ENCODE results near the gene DAAM2.

The DAAM2 gene

GRCh38 chr6:39936857-39937256 is 144.7 kb downstream of the DAAM2 start:
- DNase-seq (ENCODE audit: low read depth): no peak
- H3K4me3 ChIP-seq (ENCODE audit: low read length): no peak overlapping the region
- peaks cover 50% of the 10 kb centered on the region for H3K4me1 ChIP-seq (ENCODE audit: control insufficient read depth, insufficient read depth, low read length)
- H3K9me3 ChIP-seq (ENCODE audit: control insufficient read depth, low read length): no peaks in the 10 kb centered on the region
- H3K9ac ChIP-seq (ENCODE audit: low read length): no peak overlapping the region
- peaks cover 5% of the 10 kb centered on the region for H3K27me3 ChIP-seq (replicated peaks; ENCODE audit: control insufficient read depth, insufficient read depth, low read length)
- H3K36me3 ChIP-seq (ENCODE audit: control insufficient read depth, insufficient read depth, low read length, severe bottlenecking): no peaks in the 10 kb centered on the region

- H3K4me1 ChIP-seq (ENCODE audit: control insufficient read depth, insufficient read depth, low read length): peaks cover 45% of the 10 kb centered on the region
- H3K4me3 ChIP-seq (ENCODE audit: low read length): no peak overlapping the region
- no peaks in the 10 kb centered on the region for H3K36me3 ChIP-seq (ENCODE audit: control insufficient read depth, insufficient read depth, low read length, severe bottlenecking)
- no peak overlapping the region for H3K9ac ChIP-seq (ENCODE audit: low read length)
- peaks cover 5% of the 10 kb centered on the region for H3K27me3 ChIP-seq (replicated peaks; ENCODE audit: control insufficient read depth, insufficient read depth, low read length)
- DNase-seq (ENCODE audit: low read depth): no peak
- H3K9me3 ChIP-seq (ENCODE audit: control insufficient read depth, low read length): no peaks in the 10 kb centered on the region
Observed at GRCh38 chr6:39937686-39938333, 145.6 kb downstream of the DAAM2 start.

DNA sequence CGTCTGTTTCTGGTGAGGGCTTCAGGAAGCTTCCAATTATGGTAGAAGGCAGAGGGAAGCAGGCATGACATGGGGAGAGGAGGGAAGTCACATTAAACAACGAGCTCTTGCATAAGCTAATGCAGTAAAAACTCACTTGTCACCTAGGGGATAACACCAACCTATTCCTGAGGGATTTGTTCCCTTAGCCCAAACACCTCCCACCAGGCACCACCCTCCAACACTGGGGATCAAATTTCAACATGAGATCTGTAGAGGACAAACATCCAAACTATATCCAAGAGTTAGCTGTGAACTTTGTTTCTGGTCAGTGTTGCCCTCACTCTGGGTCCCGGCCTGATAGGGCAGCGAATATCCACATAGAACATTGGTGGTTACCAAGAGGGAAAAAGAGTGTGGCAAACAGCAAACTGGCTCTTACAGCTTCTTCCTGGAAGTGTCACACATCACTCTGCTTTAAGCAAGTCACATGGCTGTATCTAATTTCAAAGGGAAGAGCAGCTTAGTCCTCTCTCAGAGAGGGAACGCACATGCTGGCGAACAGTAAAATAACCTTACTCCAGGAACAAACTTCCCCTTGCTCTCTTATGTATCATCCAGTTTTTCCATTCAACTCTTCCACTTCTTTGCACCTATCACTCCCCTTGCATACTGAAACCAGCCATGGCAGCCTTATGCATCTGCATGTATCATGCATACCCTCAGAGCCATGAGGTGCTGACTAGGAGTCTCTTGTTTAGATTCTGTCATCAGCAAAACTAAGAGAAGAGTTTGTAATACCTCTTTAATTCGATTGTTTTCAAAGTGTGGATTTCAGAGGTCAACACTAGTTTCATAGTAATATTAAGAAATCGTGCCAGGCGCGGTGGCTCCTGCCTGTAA is 146.8 kb downstream of the DAAM2 start:
- Histone ChIP-seq H3K4me1 (ENCODE audit: control insufficient read depth, insufficient read depth, low read length) (peaks cover 37% of the 10 kb centered on the region), H3K9ac (ENCODE audit: low read length) (peak overlapping the region; percentile 35), H3K9me3 (ENCODE audit: control insufficient read depth, low read length) (no peaks in the 10 kb centered on the region), H3K36me3 (ENCODE audit: control insufficient read depth, insufficient read depth, low read length, severe bottlenecking) (no peaks in the 10 kb centered on the region), H3K27me3 (replicated peaks; ENCODE audit: control insufficient read depth, insufficient read depth, low read length) (peaks cover 5% of the 10 kb centered on the region), H3K4me3 (ENCODE audit: low read length) (no peak overlapping the region)
- no peak for DNase-seq (ENCODE audit: low read depth)

- peaks cover 5% of the 10 kb centered on the region for H3K27me3 ChIP-seq (replicated peaks; ENCODE audit: control insufficient read depth, insufficient read depth, low read length)
- H3K9ac ChIP-seq (ENCODE audit: low read length): no peak overlapping the region
- no peaks in the 10 kb centered on the region for H3K9me3 ChIP-seq (ENCODE audit: control insufficient read depth, low read length)
- no peak overlapping the region for H3K4me3 ChIP-seq (ENCODE audit: low read length)
- H3K36me3 ChIP-seq (ENCODE audit: control insufficient read depth, insufficient read depth, low read length, severe bottlenecking): no peaks in the 10 kb centered on the region
- DNase-seq (ENCODE audit: low read depth): peak; percentile 26
- peaks cover 25% of the 10 kb centered on the region for H3K4me1 ChIP-seq (ENCODE audit: control insufficient read depth, insufficient read depth, low read length)
Observed at GRCh38 chr6:39941138-39941537, 149.0 kb downstream of the DAAM2 start.

DNA sequence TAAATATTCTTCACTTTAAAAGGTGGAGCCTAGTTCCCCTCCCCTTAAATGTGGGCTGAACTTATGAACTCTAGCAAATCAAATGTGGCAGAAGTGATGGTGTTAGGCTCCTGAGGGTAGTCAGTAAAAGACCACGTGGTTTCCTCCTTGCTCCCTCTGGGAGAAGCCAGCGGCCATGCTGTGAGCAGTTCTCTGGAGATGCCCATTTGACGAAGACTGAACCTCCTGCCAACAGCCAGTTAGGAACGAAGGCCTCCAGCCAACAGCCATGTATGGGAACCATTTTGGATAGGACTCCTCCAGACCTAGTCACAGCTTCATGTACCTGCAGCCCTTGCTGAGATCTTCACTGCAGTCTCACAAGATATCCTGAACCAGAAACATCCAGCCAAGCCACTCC is 149.6 kb downstream of the DAAM2 start:
- H3K4me3 ChIP-seq (ENCODE audit: low read length): no peak overlapping the region
- no peak overlapping the region for H3K9ac ChIP-seq (ENCODE audit: low read length)
- no peaks in the 10 kb centered on the region for H3K9me3 ChIP-seq (ENCODE audit: control insufficient read depth, low read length)
- no peaks in the 10 kb centered on the region for H3K36me3 ChIP-seq (ENCODE audit: control insufficient read depth, insufficient read depth, low read length, severe bottlenecking)
- peaks cover 5% of the 10 kb centered on the region for H3K27me3 ChIP-seq (replicated peaks; ENCODE audit: control insufficient read depth, insufficient read depth, low read length)
- peaks cover 25% of the 10 kb centered on the region for H3K4me1 ChIP-seq (ENCODE audit: control insufficient read depth, insufficient read depth, low read length)
- no peak for DNase-seq (ENCODE audit: low read depth)

DNA sequence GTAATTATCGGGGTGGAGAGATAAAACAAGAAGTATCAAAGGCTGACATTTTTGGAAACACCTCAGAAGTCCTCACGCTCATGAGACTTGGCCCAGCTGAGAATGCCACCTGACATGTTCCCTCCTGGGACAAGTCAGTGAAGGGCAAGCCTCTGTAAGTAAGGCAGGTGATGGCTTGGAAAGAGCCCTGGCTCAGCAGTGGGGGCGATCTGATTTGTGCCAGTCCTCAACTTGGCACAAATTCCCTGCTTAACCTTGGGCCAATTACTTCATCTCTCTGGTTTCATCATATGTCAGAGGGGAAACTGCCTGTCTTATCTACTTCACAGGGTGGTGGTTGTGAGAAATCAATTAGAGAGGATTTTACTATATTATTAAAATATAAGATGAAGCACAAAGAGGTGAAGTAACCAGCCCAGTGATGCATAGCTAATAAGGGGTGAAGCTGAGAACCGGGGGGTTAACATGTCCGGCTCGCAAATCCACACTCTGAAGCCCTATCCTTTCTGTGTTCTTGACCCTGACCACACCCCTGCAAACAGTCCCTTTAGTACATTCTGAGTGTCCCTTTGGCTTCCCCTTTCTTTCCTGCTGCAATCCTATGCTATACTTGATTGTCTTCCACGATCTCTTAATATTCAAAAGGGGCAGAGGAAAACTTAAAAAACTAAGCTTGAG is 150.9 kb downstream of the DAAM2 start:
- no peak for DNase-seq (ENCODE audit: low read depth)
- no peaks in the 10 kb centered on the region for H3K9me3 ChIP-seq (ENCODE audit: control insufficient read depth, low read length)
- peaks cover 10% of the 10 kb centered on the region for H3K27me3 ChIP-seq (replicated peaks; ENCODE audit: control insufficient read depth, insufficient read depth, low read length)
- H3K4me1 ChIP-seq (ENCODE audit: control insufficient read depth, insufficient read depth, low read length): peaks cover 20% of the 10 kb centered on the region
- H3K36me3 ChIP-seq (ENCODE audit: control insufficient read depth, insufficient read depth, low read length, severe bottlenecking): no peaks in the 10 kb centered on the region
- no peak overlapping the region for H3K4me3 ChIP-seq (ENCODE audit: low read length)
- H3K9ac ChIP-seq (ENCODE audit: low read length): no peak overlapping the region

DNA sequence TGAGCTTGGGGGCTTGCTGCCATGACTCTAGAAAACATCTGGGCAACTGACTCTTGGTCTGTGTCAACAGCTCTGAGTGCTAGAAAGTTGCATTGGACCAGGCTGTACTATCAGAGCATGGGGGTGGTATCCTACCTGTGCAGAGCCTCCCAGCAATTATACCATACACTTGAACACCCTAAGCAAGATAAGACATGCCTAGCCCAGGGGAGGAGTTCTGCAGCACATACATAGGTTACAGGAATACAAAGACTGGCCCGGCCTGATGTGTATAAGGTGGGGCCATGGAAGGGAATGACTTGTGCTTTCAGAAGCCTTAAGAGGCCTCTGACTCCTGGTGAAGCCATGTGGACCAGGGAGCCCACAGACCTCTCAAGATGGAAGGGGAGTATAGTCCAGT is 153.4 kb downstream of the DAAM2 start:
- H3K27me3 ChIP-seq (replicated peaks; ENCODE audit: control insufficient read depth, insufficient read depth, low read length): peaks cover 13% of the 10 kb centered on the region
- H3K4me1 ChIP-seq (ENCODE audit: control insufficient read depth, insufficient read depth, low read length): peaks cover 15% of the 10 kb centered on the region
- DNase-seq (ENCODE audit: low read depth): no peak
- no peaks in the 10 kb centered on the region for H3K36me3 ChIP-seq (ENCODE audit: control insufficient read depth, insufficient read depth, low read length, severe bottlenecking)
- no peaks in the 10 kb centered on the region for H3K9me3 ChIP-seq (ENCODE audit: control insufficient read depth, low read length)
- no peak overlapping the region for H3K4me3 ChIP-seq (ENCODE audit: low read length)
- H3K9ac ChIP-seq (ENCODE audit: low read length): no peak overlapping the region

- H3K4me3 ChIP-seq (ENCODE audit: low read length): no peak overlapping the region
- no peak overlapping the region for H3K9ac ChIP-seq (ENCODE audit: low read length)
- no peaks in the 10 kb centered on the region for H3K9me3 ChIP-seq (ENCODE audit: control insufficient read depth, low read length)
- no peaks in the 10 kb centered on the region for H3K36me3 ChIP-seq (ENCODE audit: control insufficient read depth, insufficient read depth, low read length, severe bottlenecking)
- H3K4me1 ChIP-seq (ENCODE audit: control insufficient read depth, insufficient read depth, low read length): peaks cover 31% of the 10 kb centered on the region
- peaks cover 13% of the 10 kb centered on the region for H3K27me3 ChIP-seq (replicated peaks; ENCODE audit: control insufficient read depth, insufficient read depth, low read length)
- no peak for DNase-seq (ENCODE audit: low read depth)
Observed at GRCh38 chr6:39947611-39948068, 155.5 kb downstream of the DAAM2 start.

DNA sequence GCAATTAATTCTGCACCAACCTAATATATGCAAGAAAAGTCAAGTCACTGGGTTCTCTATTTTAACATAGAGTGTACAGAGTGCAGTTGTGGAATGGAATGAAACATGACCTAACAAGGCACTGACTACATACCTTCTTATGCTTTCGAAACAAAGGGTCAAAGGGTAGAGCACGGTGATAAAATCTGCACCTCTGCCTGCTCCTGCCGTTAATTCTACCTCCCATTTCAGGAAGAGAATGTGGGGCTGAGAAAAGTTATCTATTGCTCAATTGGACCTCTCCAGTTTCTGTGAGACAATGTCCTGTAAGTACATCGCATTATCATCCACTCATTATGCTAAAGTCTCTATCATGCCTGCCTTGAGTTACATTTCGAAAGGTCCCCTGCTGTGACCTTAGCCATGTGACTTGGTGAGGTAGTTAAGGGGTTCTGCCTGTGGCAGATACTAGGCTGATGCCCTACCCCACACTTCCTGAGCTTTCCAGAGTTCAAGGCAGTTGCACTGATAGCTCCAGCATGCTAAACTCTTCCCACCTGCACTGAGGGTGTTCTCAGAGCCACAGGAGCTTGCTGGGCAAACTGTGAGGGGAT is 156.1 kb downstream of the DAAM2 start:
- Histone ChIP-seq H3K36me3 (ENCODE audit: control insufficient read depth, insufficient read depth, low read length, severe bottlenecking) (no peaks in the 10 kb centered on the region), H3K4me3 (ENCODE audit: low read length) (no peak overlapping the region), H3K27me3 (replicated peaks; ENCODE audit: control insufficient read depth, insufficient read depth, low read length) (peaks cover 13% of the 10 kb centered on the region), H3K4me1 (ENCODE audit: control insufficient read depth, insufficient read depth, low read length) (peaks cover 35% of the 10 kb centered on the region), H3K9ac (ENCODE audit: low read length) (no peak overlapping the region), H3K9me3 (ENCODE audit: control insufficient read depth, low read length) (no peaks in the 10 kb centered on the region)
- DNase-seq (ENCODE audit: low read depth): no peak

- Histone ChIP-seq H3K4me3 (ENCODE audit: low read length) (no peak overlapping the region), H3K36me3 (ENCODE audit: control insufficient read depth, insufficient read depth, low read length, severe bottlenecking) (no peaks in the 10 kb centered on the region), H3K4me1 (ENCODE audit: control insufficient read depth, insufficient read depth, low read length) (peaks cover 35% of the 10 kb centered on the region)
Observed at GRCh38 chr6:39950125-39950720, 158.0 kb downstream of the DAAM2 start.

More at GRCh38 chr6:39950125-39950720, 158.0 kb downstream of the DAAM2 start:
- DNase-seq (ENCODE audit: low read depth): no peak
- no peak overlapping the region for H3K9ac ChIP-seq (ENCODE audit: low read length)
- peaks cover 13% of the 10 kb centered on the region for H3K27me3 ChIP-seq (replicated peaks; ENCODE audit: control insufficient read depth, insufficient read depth, low read length)
- H3K9me3 ChIP-seq (ENCODE audit: control insufficient read depth, low read length): no peaks in the 10 kb centered on the region
